ENCODE data around the gene MFAP4. TPM values are rescaled to one million over a fixed set of nuclear protein-coding genes. Genes with fewer than 3 reads are reported as not detected.

Gene MFAP4
- total RNA-seq, 1 donor: 3.6 TPM

GRCh38 chr17:19399750-19400450, 12.9 kb upstream of the MFAP4 start:
- DNase-seq (ENCODE audit: insufficient read length, low spot score, missing footprints): no peak
- H3K4me2 ChIP-seq (ENCODE audit: insufficient read depth, low read length): no peak overlapping the region

GRCh38 chr17:19398301-19399181, 11.6 kb upstream of the MFAP4 start:
- Histone ChIP-seq H3K4me1 (ENCODE audit: insufficient read depth, low read length) (peaks cover 8% of the 10 kb centered on the region), H3K27me3 (ENCODE audit: insufficient read depth, low read length) (no peaks in the 10 kb centered on the region), H3K4me3 (ENCODE audit: insufficient read depth, low read length) (no peak overlapping the region), H2AFZ (ENCODE audit: low read length) (peak overlapping the region; percentile 42), H3K79me2 (ENCODE audit: insufficient read depth, low read length) (no peaks in the 10 kb centered on the region), H4K20me1 (ENCODE audit: insufficient read depth, low read length) (no peaks in the 10 kb centered on the region), H3K36me3 (ENCODE audit: insufficient read depth, low read length) (no peaks in the 10 kb centered on the region), H3K27ac (ENCODE audit: low read depth, low read length) (no peak overlapping the region), H3K9me3 (ENCODE audit: low read depth, low read length) (no peaks in the 10 kb centered on the region), H3K4me2 (ENCODE audit: insufficient read depth, low read length) (no peak overlapping the region)
- no peak for TF ChIP-seq CTCF (IDR thresholded peaks at IDR 0.05; ENCODE audit: extremely low read depth, low read depth, low read length)
- DNase-seq (ENCODE audit: insufficient read length, low spot score, missing footprints): peak; percentile 43

More at GRCh38 chr17:19399750-19400450, 12.9 kb upstream of the MFAP4 start:
- Histone ChIP-seq H3K36me3 (ENCODE audit: insufficient read depth, low read length) (no peaks in the 10 kb centered on the region), H3K27ac (ENCODE audit: low read depth, low read length) (no peak overlapping the region), H4K20me1 (ENCODE audit: insufficient read depth, low read length) (no peaks in the 10 kb centered on the region), H3K9me3 (ENCODE audit: low read depth, low read length) (no peaks in the 10 kb centered on the region), H2AFZ (ENCODE audit: low read length) (no peak overlapping the region), H3K79me2 (ENCODE audit: insufficient read depth, low read length) (no peaks in the 10 kb centered on the region), H3K27me3 (ENCODE audit: insufficient read depth, low read length) (no peaks in the 10 kb centered on the region), H3K4me3 (ENCODE audit: insufficient read depth, low read length) (no peak overlapping the region), H3K4me1 (ENCODE audit: insufficient read depth, low read length) (peaks cover 8% of the 10 kb centered on the region)
- TF ChIP-seq CTCF (IDR thresholded peaks at IDR 0.05; ENCODE audit: extremely low read depth, low read depth, low read length): no peak

- H4K20me1 ChIP-seq (ENCODE audit: insufficient read depth, low read length): no peaks in the 10 kb centered on the region
- no peaks in the 10 kb centered on the region for H3K79me2 ChIP-seq (ENCODE audit: insufficient read depth, low read length)
- no peaks in the 10 kb centered on the region for H3K27me3 ChIP-seq (ENCODE audit: insufficient read depth, low read length)
- H3K4me3 ChIP-seq (ENCODE audit: insufficient read depth, low read length): no peak overlapping the region
- H2AFZ ChIP-seq (ENCODE audit: low read length): no peak overlapping the region
- H3K36me3 ChIP-seq (ENCODE audit: insufficient read depth, low read length): no peaks in the 10 kb centered on the region
- H3K27ac ChIP-seq (ENCODE audit: low read depth, low read length): no peak overlapping the region
- no peaks in the 10 kb centered on the region for H3K9me3 ChIP-seq (ENCODE audit: low read depth, low read length)
- DNase-seq (ENCODE audit: insufficient read length, low spot score, missing footprints): no peak
- no peak for TF ChIP-seq CTCF (IDR thresholded peaks at IDR 0.05; ENCODE audit: extremely low read depth, low read depth, low read length)
- H3K4me1 ChIP-seq (ENCODE audit: insufficient read depth, low read length): peaks cover 8% of the 10 kb centered on the region
- H3K4me2 ChIP-seq (ENCODE audit: insufficient read depth, low read length): no peak overlapping the region
Observed at GRCh38 chr17:19397556-19398041, 10.6 kb upstream of the MFAP4 start.

- Histone ChIP-seq H3K4me2 (ENCODE audit: insufficient read depth, low read length) (no peak overlapping the region), H3K4me1 (ENCODE audit: insufficient read depth, low read length) (peaks cover 16% of the 10 kb centered on the region), H3K9me3 (ENCODE audit: low read depth, low read length) (no peaks in the 10 kb centered on the region), H2AFZ (ENCODE audit: low read length) (no peak overlapping the region), H3K27me3 (ENCODE audit: insufficient read depth, low read length) (no peaks in the 10 kb centered on the region), H4K20me1 (ENCODE audit: insufficient read depth, low read length) (no peaks in the 10 kb centered on the region), H3K27ac (ENCODE audit: low read depth, low read length) (no peak overlapping the region), H3K79me2 (ENCODE audit: insufficient read depth, low read length) (no peaks in the 10 kb centered on the region), H3K4me3 (ENCODE audit: insufficient read depth, low read length) (no peak overlapping the region), H3K36me3 (ENCODE audit: insufficient read depth, low read length) (no peaks in the 10 kb centered on the region)
- DNase-seq (ENCODE audit: insufficient read length, low spot score, missing footprints): no peak
- no peak for TF ChIP-seq CTCF (IDR thresholded peaks at IDR 0.05; ENCODE audit: extremely low read depth, low read depth, low read length)
Observed at GRCh38 chr17:19392303-19392702, 5.3 kb upstream of the MFAP4 start.
